OCI-LY7 (cell line): ENCODE results near the gene ATXN10. TPM values are rescaled to one million over a fixed set of nuclear protein-coding genes. Genes with fewer than 3 reads are reported as not detected.

Experiments
- BruUV-seq: library from RNA; stranded (reverse); fragments of 400-500 nt; replicated peaks from 2 replicates; lab custom pipeline; 2021; lab: Mats Ljungman, UMichigan
- CTCF ChIA-PET: fragments of 300-600 bp; sonication (Branson Sonifier 250); formaldehyde crosslinking; loops from one replicate; lab custom pipeline; 2022; ENCODE audit warnings: antibody characterized with exemption; ENCODE audit not compliant: unreplicated experiment; lab: Charles Lee
- POLR2A ChIA-PET: fragments of 300-600 bp; sonication (Branson Sonifier 250); formaldehyde crosslinking; loops from one replicate; lab custom pipeline; 2022; ENCODE audit warnings: antibody characterized with exemption; lab: Charles Lee
- DNase-seq: peaks from one replicate; pipeline ENCODE4 v3.0.0-alpha.2; 2015; ENCODE audit warnings: low spot score
- H2AFZ ChIP-seq: fragments of 200-600 bp; sonication (generic), shearing (Covaris generic); 2 replicates; pipeline ENCODE4 v1.6.1; 2014; ENCODE audit warnings: mild to moderate bottlenecking, antibody characterized with exemption, low read length, moderate library complexity
- H3K27ac ChIP-seq: fragments of 200-600 bp; sonication (generic); 2 replicates; pipeline ENCODE4 v1.5.1; 2014; ENCODE audit warnings: mixed run types, low read depth, mild to moderate bottlenecking, moderate library complexity, low read length, inconsistent platforms; ENCODE audit not compliant: poor library complexity, severe bottlenecking
- H3K36me3 ChIP-seq: fragments of 200-600 bp; sonication (generic); 2 replicates; pipeline ENCODE4 v1.6.1; 2014; ENCODE audit warnings: mild to moderate bottlenecking, antibody characterized with exemption, low read length, moderate library complexity, mixed read lengths; ENCODE audit not compliant: insufficient read depth
- H3K4me1 ChIP-seq: fragments of 200-600 bp; sonication (generic); 2 replicates; pipeline ENCODE4 v1.5.1; 2014; ENCODE audit warnings: mild to moderate bottlenecking, low read length; ENCODE audit not compliant: insufficient read depth, poor library complexity, severe bottlenecking
- H3K4me2 ChIP-seq: fragments of 200-600 bp; sonication (generic); 2 replicates; pipeline ENCODE4 v1.6.1; 2014; ENCODE audit warnings: mild to moderate bottlenecking, low read length
- H3K4me3 ChIP-seq: fragments of 200-600 bp; sonication (generic); 2 replicates; pipeline ENCODE4 v1.5.1; 2014; ENCODE audit warnings: mild to moderate bottlenecking, low read depth, low read length; ENCODE audit not compliant: poor library complexity, severe bottlenecking
- H3K79me2 ChIP-seq: fragments of 200-600 bp; sonication (generic); 2 replicates; pipeline ENCODE4 v1.6.1; 2016; ENCODE audit warnings: low read depth, mild to moderate bottlenecking, low read length, moderate library complexity, mixed read lengths; ENCODE audit not compliant: insufficient read depth
- H3K9me2 ChIP-seq: fragments of 200-600 bp; sonication (generic); 2 replicates; pipeline ENCODE4 v1.6.1; 2016; ENCODE audit warnings: mild to moderate bottlenecking, low read length, mixed read lengths; ENCODE audit not compliant: insufficient read depth
- H3K9me3 ChIP-seq: fragments of 200-600 bp; sonication (generic); 2 replicates; pipeline ENCODE4 v1.6.1; 2014; ENCODE audit warnings: mild to moderate bottlenecking, mixed run types, low read length, mixed read lengths
- H4K20me1 ChIP-seq: fragments of 200-600 bp; sonication (generic); 2 replicates; pipeline ENCODE4 v1.6.1; 2014; ENCODE audit warnings: mild to moderate bottlenecking, antibody characterized with exemption, low read length, moderate library complexity, mixed read lengths; ENCODE audit not compliant: insufficient read depth
- EZH2phosphoT487 ChIP-seq: fragments of 200-600 bp; sonication (generic); IDR thresholded peaks from 2 replicates; pipeline ENCODE4 v1.6.1; 2018; ENCODE audit warnings: low read depth, borderline replicate concordance, mild to moderate bottlenecking, mixed run types, antibody characterized with exemption, low read length, moderate library complexity, mixed read lengths
- intact Hi-C: fragments of 100-400 bp; cut with micrococcal nuclease; formaldehyde crosslinking; loops from one replicate; pipeline ENCODE4 v1.10.0; 2022; ENCODE audit not compliant: unreplicated experiment
- total RNA-seq, 2 experiments: library from RNA; depleted of rRNA in 1 of 2; stranded (reverse); fragments of >200 nt in 1 of 2; shearing (Covaris generic) in 1 of 2; gene quantifications; 2 replicates each; pipeline ENCODE4 v1.2.3, GENCODE V29; 2014 to 2022
- TF ChIP-seq, protein P1 (sequence below): fragments of 200-600 bp; sonication (generic); conservative IDR thresholded peaks from 2 replicates; pipeline ENCODE4 v1.5.1; 2014; ENCODE audit warnings: mild to moderate bottlenecking, antibody characterized with exemption, low read length, moderate library complexity, mixed read lengths

The ATXN10 gene
- total RNA-seq, 2 experiments from 2014 or later, result 66.1 to 197 TPM

DNA sequence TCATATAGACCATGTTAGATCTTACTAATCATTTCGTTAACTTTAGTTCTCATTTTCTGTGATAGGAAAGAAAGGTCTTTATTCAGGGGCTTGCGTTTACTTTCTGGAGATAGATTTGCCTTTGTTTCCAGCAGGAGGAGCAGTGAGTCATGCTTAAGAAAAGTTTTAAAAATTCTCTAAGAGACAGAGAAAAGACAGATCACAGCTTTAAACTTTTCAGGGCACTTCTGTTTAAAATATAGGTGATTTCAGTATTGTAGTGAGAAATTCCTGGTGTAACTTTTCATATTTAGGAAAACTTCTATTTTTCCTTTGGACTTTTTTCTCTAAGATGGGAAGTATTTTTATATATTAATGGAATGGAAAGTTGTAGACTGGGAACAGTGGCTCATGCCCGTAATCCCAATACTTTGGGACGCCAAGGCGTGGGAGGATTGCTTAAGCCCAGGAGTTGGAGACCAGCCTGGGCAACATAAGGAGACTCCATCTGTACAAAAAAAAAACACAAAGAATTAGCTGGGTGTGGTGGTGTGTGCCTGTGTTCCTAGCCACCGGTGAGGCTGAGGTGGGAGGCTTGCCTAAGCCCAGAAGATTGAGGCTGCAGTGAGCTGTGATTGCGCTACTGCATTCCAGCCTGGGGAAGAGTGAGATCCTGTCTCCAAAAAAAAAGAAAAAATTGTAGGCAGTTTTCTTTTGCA, 60.3 kb downstream of the ATXN10 start:
- H3K4me2 ChIP-seq, result no peak overlapping the region
- H3K4me1 ChIP-seq, result no peaks in the 10 kb centered on the region
- H3K27ac ChIP-seq, result no peak overlapping the region
- H4K20me1 ChIP-seq, result 0 out of 2 replicates have a peak, but pooled peaks cover 3% of the 10 kb centered on the region
- peaks cover 22% of the 10 kb centered on the region; the same call in 1 of the 2 replicates for H3K79me2 ChIP-seq
- H3K9me2 ChIP-seq, result no peaks in the 10 kb centered on the region
- intact Hi-C loops, result loop anchor here (2.0 kb wide), 1 partner anchor 99 kb away; no protein-coding TSS in a partner anchor
- no peak overlapping the region for H3K4me3 ChIP-seq
- H3K9me3 ChIP-seq, result no peaks in the 10 kb centered on the region
- peak; percentile 26 for DNase-seq
- TF ChIP-seq, protein P1, sequence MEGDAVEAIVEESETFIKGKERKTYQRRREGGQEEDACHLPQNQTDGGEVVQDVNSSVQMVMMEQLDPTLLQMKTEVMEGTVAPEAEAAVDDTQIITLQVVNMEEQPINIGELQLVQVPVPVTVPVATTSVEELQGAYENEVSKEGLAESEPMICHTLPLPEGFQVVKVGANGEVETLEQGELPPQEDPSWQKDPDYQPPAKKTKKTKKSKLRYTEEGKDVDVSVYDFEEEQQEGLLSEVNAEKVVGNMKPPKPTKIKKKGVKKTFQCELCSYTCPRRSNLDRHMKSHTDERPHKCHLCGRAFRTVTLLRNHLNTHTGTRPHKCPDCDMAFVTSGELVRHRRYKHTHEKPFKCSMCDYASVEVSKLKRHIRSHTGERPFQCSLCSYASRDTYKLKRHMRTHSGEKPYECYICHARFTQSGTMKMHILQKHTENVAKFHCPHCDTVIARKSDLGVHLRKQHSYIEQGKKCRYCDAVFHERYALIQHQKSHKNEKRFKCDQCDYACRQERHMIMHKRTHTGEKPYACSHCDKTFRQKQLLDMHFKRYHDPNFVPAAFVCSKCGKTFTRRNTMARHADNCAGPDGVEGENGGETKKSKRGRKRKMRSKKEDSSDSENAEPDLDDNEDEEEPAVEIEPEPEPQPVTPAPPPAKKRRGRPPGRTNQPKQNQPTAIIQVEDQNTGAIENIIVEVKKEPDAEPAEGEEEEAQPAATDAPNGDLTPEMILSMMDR, result peak; percentile 72
- TF ChIP-seq EZH2phosphoT487, result no peak
- peaks cover 79% of the 10 kb centered on the region for H3K36me3 ChIP-seq
- no TSS peak for BruUV-seq
- ChIA-PET POLR2A (interaction anchor here (0.6 to 1.4 kb wide), 2 partner anchors 47 to 53 kb away, joined by 3 to 4 read pairs; no protein-coding TSS in a partner anchor), CTCF (no interaction called here)
- H2AFZ ChIP-seq, result no peak overlapping the region

DNA sequence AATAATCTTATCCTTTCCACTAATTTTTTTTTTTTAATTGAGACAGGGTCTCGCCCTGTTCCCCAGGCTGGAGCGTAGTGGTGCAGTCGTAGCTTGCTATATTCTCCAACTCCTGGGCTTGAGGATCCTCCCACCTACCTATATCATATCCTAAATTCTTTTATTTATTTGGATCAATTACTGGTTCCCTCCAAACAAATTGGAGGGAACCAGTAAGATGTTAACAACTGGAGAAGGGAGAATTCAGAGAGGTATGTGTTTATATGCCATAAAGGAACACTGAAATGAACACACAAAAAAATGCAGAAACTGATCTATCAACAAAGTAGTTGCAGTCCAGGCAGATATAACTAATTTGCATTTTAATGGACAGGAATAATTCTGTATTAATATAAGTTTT, 63.6 kb downstream of the ATXN10 start:
- CTCF ChIA-PET, result no interaction called here
- Histone ChIP-seq H3K36me3 (peaks cover 91% of the 10 kb centered on the region), H2AFZ (no peak overlapping the region), H4K20me1 (0 out of 2 replicates have a peak, but pooled peaks cover 3% of the 10 kb centered on the region), H3K4me2 (no peak overlapping the region), H3K4me1 (no peaks in the 10 kb centered on the region), H3K4me3 (no peak overlapping the region), H3K27ac (no peak overlapping the region), H3K79me2 (0 out of 2 replicates have a peak, but pooled peaks cover 4% of the 10 kb centered on the region), H3K9me3 (no peaks in the 10 kb centered on the region), H3K9me2 (no peaks in the 10 kb centered on the region)
- intact Hi-C loops, result no loop called here
- POLR2A ChIA-PET, result interaction anchor here (0.7 kb wide), 1 partner anchor 78 kb away, joined by 6 read pairs; no protein-coding TSS in a partner anchor
- BruUV-seq, result no TSS peak
- DNase-seq, result no peak
- TF ChIP-seq, protein P1, result no peak
- TF ChIP-seq EZH2phosphoT487, result no peak

DNA sequence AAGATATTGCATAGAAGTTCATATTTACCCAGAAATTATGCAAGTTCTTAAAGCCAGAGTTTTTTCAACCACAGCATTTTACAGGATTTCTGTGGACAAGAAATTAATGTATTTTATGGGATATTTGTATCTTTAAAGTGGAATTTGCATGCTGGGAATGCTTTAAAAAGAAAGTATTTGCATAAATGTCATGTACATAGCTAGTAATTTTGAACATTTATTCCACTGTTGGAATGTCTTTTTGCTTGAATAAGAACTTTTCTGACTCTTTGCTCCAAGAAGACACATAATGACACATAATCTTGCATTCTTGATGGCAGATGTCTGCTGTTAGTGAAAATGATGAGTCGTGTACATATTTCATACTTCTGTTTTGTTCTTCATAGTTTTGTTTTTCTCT, 66.6 kb downstream of the ATXN10 start:
- Histone ChIP-seq H3K4me1 (no peaks in the 10 kb centered on the region), H4K20me1 (no peaks in the 10 kb centered on the region), H3K27ac (no peak overlapping the region), H3K4me2 (no peak overlapping the region), H3K36me3 (peaks cover 93% of the 10 kb centered on the region), H3K9me2 (no peaks in the 10 kb centered on the region), H3K79me2 (0 out of 2 replicates have a peak, but pooled peaks cover 4% of the 10 kb centered on the region), H3K4me3 (no peak overlapping the region), H3K9me3 (no peaks in the 10 kb centered on the region), H2AFZ (no peak overlapping the region)
- TF ChIP-seq EZH2phosphoT487, result no peak
- TF ChIP-seq, protein P1, result no peak
- CTCF ChIA-PET, result no interaction called here
- POLR2A ChIA-PET, result interaction anchor here (0.7 to 1.2 kb wide), 3 partner anchors 10 to 18 kb away, joined by 3 to 4 read pairs (median 4); no protein-coding TSS in a partner anchor
- no peak for DNase-seq
- BruUV-seq, result no TSS peak
- intact Hi-C loops, result loop anchor here (2.0 kb wide), 1 partner anchor 93 kb away; no protein-coding TSS in a partner anchor
